GM19035 (cell line): Measurements from ENCODE around the gene NF2.

ENCODE experiments used
- ATAC-seq: cut with Tn5 transposase; IDR thresholded peaks from one replicate; pipeline ENCODE4 v1.9.1; 2021; ENCODE audit not compliant: unreplicated experiment

NF2 gene

DNA sequence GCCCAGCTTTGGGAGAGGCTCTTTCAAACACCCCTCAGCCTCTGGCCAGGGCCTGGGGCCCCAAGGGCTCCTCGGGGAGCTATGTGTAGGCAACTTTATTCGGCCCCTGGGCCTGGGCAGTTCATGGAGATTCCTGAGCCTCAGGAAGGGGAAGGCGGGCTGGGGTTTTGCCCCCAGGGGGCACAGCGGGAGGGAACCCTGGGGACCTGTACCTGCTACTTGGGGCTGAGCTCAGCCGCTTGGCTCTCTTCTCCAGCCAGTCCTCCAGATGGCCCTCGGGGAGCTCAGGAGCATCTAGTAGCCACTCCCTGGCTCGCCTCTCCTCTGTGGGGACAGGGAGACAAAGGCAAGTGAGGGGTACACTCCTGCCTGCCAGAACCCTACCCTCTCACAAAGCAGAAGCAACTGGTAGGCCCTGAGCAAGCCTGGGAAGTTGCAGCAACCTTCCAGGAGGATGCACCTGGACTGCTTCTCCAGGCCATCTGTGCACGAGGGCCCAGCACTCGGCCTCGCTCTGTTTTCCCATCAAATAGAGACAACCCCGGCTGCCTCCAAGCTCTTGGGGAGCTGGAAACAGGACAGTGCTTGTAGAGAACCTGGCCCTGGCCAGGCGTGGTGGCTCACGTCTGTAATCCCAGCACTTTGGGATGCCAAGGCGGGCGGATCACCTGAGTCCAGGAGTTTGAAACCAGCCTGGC lies 134.8 kb downstream of the NF2 start:
- ATAC-seq, result no peak

DNA sequence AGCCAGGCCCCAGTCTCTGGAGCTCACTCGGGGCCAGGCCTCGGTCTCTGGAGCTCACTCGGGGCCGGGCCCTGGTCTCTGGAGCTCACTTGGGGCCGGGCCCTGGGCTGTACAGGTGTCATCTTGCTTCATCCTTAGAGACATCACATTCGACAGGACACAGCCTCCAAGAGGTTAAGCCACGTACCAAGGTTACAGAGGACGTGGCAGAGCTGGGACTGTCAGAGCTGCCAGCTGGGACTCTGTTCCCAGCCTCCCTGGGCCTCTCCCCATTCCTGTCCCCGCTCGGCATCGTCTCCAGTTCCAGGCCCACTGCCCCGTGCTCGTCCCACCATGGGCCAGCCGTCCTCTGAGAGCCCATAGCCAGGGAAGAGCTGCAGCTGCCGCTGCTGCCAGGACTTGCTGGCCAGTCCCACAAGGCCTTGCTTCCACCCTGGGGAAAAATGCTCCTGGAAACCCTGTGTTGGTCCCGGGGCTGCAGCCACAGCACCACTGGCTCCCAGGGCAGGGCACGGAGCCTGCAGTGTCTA lies 136.0 kb downstream of the NF2 start:
- no peak for ATAC-seq

DNA sequence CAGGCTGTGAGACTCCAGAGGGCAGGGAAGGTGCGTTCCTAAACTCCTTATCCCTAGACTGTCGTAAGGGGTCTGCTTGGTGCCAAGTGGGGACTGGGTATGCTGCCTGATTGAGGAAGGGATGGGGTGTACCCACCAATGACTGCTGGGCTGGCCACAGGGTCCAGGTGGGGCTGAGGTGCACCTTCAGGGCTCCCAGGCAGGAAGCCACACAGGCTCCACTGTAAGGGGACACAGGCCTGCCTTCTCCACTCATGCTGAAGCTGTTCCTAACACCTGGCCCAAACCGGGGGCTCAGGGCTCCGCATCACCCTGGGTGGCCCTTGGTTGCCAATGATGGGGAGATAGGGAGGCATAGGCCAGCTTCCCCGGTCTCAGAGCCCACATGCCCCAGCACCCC lies 136.8 kb downstream of the NF2 start:
- ATAC-seq, result no peak

DNA sequence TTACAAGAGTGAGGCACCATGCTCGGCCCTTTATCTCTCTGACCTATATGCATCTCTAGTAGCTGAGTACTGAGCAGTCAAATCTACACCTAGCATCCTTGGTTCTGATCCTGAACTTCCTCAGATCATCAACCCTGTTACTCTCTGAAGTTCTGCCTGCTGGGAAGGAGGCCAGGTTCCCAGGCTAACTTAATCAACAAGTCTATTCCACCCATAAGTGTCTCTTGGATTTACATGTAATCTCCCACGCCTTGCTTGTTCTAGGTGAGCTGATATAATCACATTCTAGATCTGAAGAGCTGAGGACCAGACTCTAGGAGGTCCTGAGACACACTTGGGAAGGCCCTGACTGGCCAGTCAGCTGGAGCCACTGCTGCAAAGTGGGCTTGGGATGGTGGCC lies 138.5 kb downstream of the NF2 start:
- ATAC-seq, result no peak

DNA sequence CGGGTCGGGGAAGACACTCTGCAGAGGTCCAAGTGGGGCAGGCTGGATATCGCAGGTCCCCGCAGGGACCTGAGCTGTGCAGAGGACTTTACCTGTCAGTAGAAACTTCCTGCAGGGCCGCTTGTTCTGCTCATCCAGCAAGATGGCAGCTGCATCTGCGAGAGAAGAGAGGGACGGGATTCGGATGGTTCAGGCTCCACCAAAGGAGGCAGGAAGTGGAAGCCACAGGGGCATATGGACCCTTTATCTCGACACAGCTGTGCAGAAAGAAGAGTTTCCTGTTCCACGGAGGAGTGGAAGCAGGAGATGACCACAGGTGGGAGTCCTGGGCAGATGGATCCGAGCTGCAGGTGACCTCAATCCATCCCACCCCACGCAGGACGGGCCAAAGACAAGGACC lies 138.9 kb downstream of the NF2 start:
- no peak for ATAC-seq

DNA sequence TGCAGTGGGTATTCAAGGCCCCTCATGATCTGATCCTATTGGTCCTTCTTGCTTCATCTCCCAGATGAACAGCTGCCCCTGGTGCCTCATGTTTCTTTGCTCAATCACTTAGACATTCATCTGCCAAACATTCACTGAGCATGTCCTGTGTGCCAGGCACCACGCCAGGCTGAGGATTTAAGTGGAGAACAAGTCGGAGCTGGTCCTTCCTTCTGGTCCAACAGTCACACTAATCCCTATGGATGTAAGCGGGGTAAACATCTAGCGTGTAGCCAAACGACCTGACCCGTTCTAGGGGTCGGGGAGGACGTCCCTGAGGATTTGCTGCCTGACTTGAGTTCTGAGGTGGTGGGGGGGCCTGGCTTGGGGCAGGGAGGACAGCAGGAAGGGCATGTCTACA lies 141.5 kb downstream of the NF2 start:
- no peak for ATAC-seq

DNA sequence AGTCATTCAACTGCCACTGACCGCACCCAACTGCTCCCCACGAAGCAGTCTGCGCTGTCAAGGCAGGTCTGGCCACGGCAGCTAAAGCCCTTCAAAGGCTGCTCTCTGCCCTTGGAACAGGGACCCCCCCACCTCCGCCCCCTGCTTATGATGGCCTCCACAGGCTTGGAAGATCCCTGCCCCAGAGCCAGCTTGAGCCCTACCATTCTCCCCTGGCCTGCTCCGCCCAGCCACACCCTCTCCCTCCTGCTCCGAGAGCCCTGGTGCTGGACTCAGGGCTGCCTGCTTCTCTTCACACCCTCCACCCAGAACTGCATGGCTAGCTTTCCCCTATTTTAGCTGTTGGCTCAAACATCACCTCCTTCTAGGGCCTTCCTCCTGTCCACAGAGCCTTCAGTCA lies 144.4 kb downstream of the NF2 start:
- ATAC-seq, result no peak
